Measurements from ENCODE around the gene OR2C3.

The OR2C3 gene

GRCh38 chr1:247518613-247518891 is 17.7 kb downstream of the OR2C3 start:
- TF ChIP-seq, protein P1, sequence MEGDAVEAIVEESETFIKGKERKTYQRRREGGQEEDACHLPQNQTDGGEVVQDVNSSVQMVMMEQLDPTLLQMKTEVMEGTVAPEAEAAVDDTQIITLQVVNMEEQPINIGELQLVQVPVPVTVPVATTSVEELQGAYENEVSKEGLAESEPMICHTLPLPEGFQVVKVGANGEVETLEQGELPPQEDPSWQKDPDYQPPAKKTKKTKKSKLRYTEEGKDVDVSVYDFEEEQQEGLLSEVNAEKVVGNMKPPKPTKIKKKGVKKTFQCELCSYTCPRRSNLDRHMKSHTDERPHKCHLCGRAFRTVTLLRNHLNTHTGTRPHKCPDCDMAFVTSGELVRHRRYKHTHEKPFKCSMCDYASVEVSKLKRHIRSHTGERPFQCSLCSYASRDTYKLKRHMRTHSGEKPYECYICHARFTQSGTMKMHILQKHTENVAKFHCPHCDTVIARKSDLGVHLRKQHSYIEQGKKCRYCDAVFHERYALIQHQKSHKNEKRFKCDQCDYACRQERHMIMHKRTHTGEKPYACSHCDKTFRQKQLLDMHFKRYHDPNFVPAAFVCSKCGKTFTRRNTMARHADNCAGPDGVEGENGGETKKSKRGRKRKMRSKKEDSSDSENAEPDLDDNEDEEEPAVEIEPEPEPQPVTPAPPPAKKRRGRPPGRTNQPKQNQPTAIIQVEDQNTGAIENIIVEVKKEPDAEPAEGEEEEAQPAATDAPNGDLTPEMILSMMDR (IDR thresholded peaks at IDR 0.05; ENCODE audit: extremely low read depth, missing control alignments) = no peak
- DNase-seq (ENCODE audit: low spot score) = no peak

DNA sequence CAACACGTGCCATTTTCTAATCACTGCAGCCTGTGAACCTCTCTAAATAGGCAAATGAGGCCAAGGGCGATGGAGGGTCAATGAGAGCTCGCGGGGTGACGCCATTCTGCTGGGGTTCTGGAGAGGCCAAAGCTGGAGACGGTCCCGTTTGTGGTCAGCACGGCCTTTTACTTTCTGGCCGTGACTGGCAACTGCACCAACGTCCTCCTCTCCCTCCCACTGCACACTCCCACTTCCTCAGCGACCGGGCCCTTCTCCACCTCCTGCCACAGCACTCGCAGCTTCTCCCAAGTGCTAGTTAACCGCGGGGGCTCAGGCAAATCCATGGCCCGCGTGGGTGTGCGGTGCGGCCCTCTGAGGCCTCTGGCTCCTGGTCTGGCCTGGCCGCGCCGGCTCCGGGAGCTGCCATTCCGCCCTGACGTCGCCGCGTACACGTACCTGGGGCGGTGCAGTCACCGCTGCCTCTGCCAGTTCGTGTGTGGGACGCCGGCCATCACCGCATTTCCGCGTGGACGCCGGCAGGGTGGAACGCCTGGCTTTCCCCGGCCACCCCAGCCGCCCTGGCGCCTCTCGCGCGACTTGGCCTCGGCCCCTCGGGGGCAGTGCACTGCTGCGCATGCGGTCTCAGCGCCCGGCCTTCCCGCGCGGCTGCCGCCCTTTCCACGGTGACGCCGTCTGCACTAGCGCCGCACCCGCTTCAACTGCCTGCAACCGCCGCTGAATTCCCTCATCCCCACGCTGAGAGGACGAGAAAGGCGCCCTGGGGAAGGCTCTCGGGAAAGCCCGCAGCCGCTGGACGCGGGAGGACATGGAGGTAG is 18.2 kb downstream of the OR2C3 start:
- DNase-seq (ENCODE audit: low spot score) = no peak
- TF ChIP-seq, protein P1 (IDR thresholded peaks at IDR 0.05; ENCODE audit: extremely low read depth, missing control alignments) = no peak

DNA sequence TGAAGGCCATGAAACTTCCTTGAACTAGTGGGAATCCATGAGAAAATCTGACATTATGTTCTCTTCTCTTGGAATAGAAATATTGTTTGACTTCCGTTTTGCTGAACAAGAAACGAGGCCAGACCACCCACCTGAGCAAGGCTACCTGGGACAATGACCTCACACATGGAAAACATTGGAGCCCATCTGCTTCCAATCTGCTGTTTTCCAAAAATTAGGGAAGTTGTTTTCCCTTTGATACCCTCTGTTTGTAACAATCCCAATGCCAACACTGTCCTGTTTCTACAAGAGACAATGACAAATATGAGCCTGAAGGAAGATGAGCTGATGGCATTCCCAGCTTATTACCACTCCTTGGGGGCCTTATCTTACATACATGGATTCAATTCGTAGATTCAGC is 29.4 kb downstream of the OR2C3 start:
- no peak for DNase-seq (ENCODE audit: low spot score)

GRCh38 chr1:247500865-247501264 is 35.4 kb downstream of the OR2C3 start:
- no peak for DNase-seq (ENCODE audit: low spot score)
- TF ChIP-seq, protein P1 (IDR thresholded peaks at IDR 0.05; ENCODE audit: extremely low read depth, missing control alignments) = no peak

More for the DNA sequence above, 29.4 kb downstream of the OR2C3 start:
- TF ChIP-seq, protein P1 (IDR thresholded peaks at IDR 0.05; ENCODE audit: extremely low read depth, missing control alignments) = no peak

- TF ChIP-seq, protein P1 (IDR thresholded peaks at IDR 0.05; ENCODE audit: extremely low read depth, missing control alignments) = no peak
- no peak for DNase-seq (ENCODE audit: low spot score)
Measured at GRCh38 chr1:247496581-247497285, 39.5 kb downstream of the OR2C3 start.

GRCh38 chr1:247494767-247495166 is 41.5 kb downstream of the OR2C3 start:
- TF ChIP-seq, protein P1 (IDR thresholded peaks at IDR 0.05; ENCODE audit: extremely low read depth, missing control alignments) = no peak
- no peak for DNase-seq (ENCODE audit: low spot score)

- TF ChIP-seq, protein P1 (IDR thresholded peaks at IDR 0.05; ENCODE audit: extremely low read depth, missing control alignments) = no peak
- no peak for DNase-seq (ENCODE audit: low spot score)
Measured at GRCh38 chr1:247493106-247493505, 43.1 kb downstream of the OR2C3 start.
